Erythroblast (primary cell): ENCODE measurements around the gene ZNF91.
A peak's percentile ranks its signal among the peaks of the same experiment; 100 is the strongest.
"Not testable (repeated sequence)": the region's sequence is repeated elsewhere in the genome, so short reads cannot be mapped to it uniquely, and the experiment has no call there.

Source experiments
- DNase-seq, 2 experiments: peaks; one replicate each; lab custom pipeline; 2025; lab: John Stamatoyannopoulos, UW
- GATA1 ChIP-seq: IDR thresholded peaks from 2 replicates; pipeline ENCODE4 v1.6.1; 2011; ENCODE audit warnings: low read depth, mild to moderate bottlenecking, control low read depth, low read length, moderate library complexity
- POLR2A ChIP-seq: IDR thresholded peaks from 2 replicates; pipeline ENCODE4 v1.6.1; 2011; ENCODE audit warnings: mild to moderate bottlenecking, low read length

ZNF91 gene

GRCh38 chr19:23378948-23379347 is 16.3 kb downstream of the ZNF91 start:
- TF ChIP-seq GATA1 (no peak), POLR2A (no peak)
- no peak for DNase-seq

GRCh38 chr19:23377276-23377675 is 18.0 kb downstream of the ZNF91 start:
- no peak for DNase-seq
- TF ChIP-seq POLR2A (no peak), GATA1 (no peak)

- TF ChIP-seq GATA1, result no peak
- no peak for TF ChIP-seq POLR2A
- DNase-seq, result no peak
Measured at GRCh38 chr19:23366437-23366836, 28.8 kb downstream of the ZNF91 start.

- not testable (repeated sequence) for DNase-seq
Measured at GRCh38 chr19:23366031-23366430, 29.2 kb downstream of the ZNF91 start.

GRCh38 chr19:23365222-23365621 is 30.0 kb downstream of the ZNF91 start:
- DNase-seq, result no peak
- no peak for TF ChIP-seq GATA1
- TF ChIP-seq POLR2A, result no peak

- DNase-seq, result not testable (repeated sequence)
Measured at GRCh38 chr19:23361843-23362242, 33.4 kb downstream of the ZNF91 start.

GRCh38 chr19:23351806-23352205 is 43.5 kb downstream of the ZNF91 start:
- DNase-seq, result no peak
- TF ChIP-seq GATA1, result no peak
- no peak for TF ChIP-seq POLR2A

- TF ChIP-seq POLR2A (no peak), GATA1 (no peak)
- no peak for DNase-seq
Measured at GRCh38 chr19:23346696-23347095, 48.6 kb downstream of the ZNF91 start.

- peak; percentile 1 to 5 for DNase-seq
- TF ChIP-seq GATA1, result no peak
- no peak for TF ChIP-seq POLR2A
Measured at GRCh38 chr19:23345838-23346237, 49.4 kb downstream of the ZNF91 start.

GRCh38 chr19:23343434-23344010 is 51.7 kb downstream of the ZNF91 start:
- DNase-seq, result peak in 1 of 2 experiments; percentile 9
- TF ChIP-seq POLR2A (no peak), GATA1 (no peak)

GRCh38 chr19:23328211-23328610 is 67.1 kb downstream of the ZNF91 start:
- no peak for TF ChIP-seq POLR2A
- no peak for TF ChIP-seq GATA1
- no peak for DNase-seq

- TF ChIP-seq GATA1, result no peak
- no peak for TF ChIP-seq POLR2A
- no peak for DNase-seq
Measured at GRCh38 chr19:23321953-23322549, 73.2 kb downstream of the ZNF91 start.

- DNase-seq, result not testable (repeated sequence)
Measured at GRCh38 chr19:23321403-23321802, 73.9 kb downstream of the ZNF91 start.

- not testable (repeated sequence) for DNase-seq
Measured at GRCh38 chr19:23319571-23319970, 75.7 kb downstream of the ZNF91 start.

- not testable (repeated sequence) for DNase-seq
Measured at GRCh38 chr19:23318941-23319340, 76.3 kb downstream of the ZNF91 start.

GRCh38 chr19:23318143-23318542 is 77.1 kb downstream of the ZNF91 start:
- DNase-seq, result no peak
- TF ChIP-seq GATA1 (no peak), POLR2A (no peak)
